Measurements from ENCODE around the gene HIGD2A. TPM values are rescaled to one million over a fixed set of nuclear protein-coding genes. Genes with fewer than 3 reads are reported as not detected.

Gene HIGD2A
- total RNA-seq, 1 donor from 2014 or later = 119 TPM

- no peak for DNase-seq (ENCODE audit: extremely low read depth, low read depth, low spot score)
Observed at GRCh38 chr5:176368726-176369125, 19.8 kb upstream of the HIGD2A start.

- DNase-seq (ENCODE audit: extremely low read depth, low read depth, low spot score) = no peak
Observed at GRCh38 chr5:176369934-176370711, 18.4 kb upstream of the HIGD2A start.

GRCh38 chr5:176371621-176372539 lies 16.7 kb upstream of the HIGD2A start:
- no peak for DNase-seq (ENCODE audit: extremely low read depth, low read depth, low spot score)

- DNase-seq (ENCODE audit: extremely low read depth, low read depth, low spot score) = no peak
Observed at GRCh38 chr5:176373100-176373818, 15.3 kb upstream of the HIGD2A start.

GRCh38 chr5:176379881-176380280 lies 8.7 kb upstream of the HIGD2A start:
- DNase-seq (ENCODE audit: extremely low read depth, low read depth, low spot score) = no peak

GRCh38 chr5:176381423-176381822 lies 7.1 kb upstream of the HIGD2A start:
- DNase-seq (ENCODE audit: extremely low read depth, low read depth, low spot score) = no peak

GRCh38 chr5:176381979-176382378 lies 6.6 kb upstream of the HIGD2A start:
- no peak for DNase-seq (ENCODE audit: extremely low read depth, low read depth, low spot score)

GRCh38 chr5:176382721-176383120 lies 5.8 kb upstream of the HIGD2A start:
- DNase-seq (ENCODE audit: extremely low read depth, low read depth, low spot score) = no peak

- DNase-seq (ENCODE audit: extremely low read depth, low read depth, low spot score) = no peak
Observed at GRCh38 chr5:176383248-176383905, 5.2 kb upstream of the HIGD2A start.

GRCh38 chr5:176383961-176384360 lies 4.6 kb upstream of the HIGD2A start:
- DNase-seq (ENCODE audit: extremely low read depth, low read depth, low spot score) = no peak

GRCh38 chr5:176384366-176384930 lies 4.1 kb upstream of the HIGD2A start:
- DNase-seq (ENCODE audit: extremely low read depth, low read depth, low spot score) = no peak

- no peak for DNase-seq (ENCODE audit: extremely low read depth, low read depth, low spot score)
Observed at GRCh38 chr5:176384991-176385390, 3.6 kb upstream of the HIGD2A start.

- no peak for DNase-seq (ENCODE audit: extremely low read depth, low read depth, low spot score)
Observed at GRCh38 chr5:176386491-176386890, 2.1 kb upstream of the HIGD2A start.

- DNase-seq (ENCODE audit: extremely low read depth, low read depth, low spot score) = no peak
Observed at GRCh38 chr5:176387384-176387925, 1.1 kb upstream of the HIGD2A start.

GRCh38 chr5:176388003-176388443 lies 528 bp upstream of the HIGD2A start:
- DNase-seq (ENCODE audit: extremely low read depth, low read depth, low spot score) = no peak

- peak; percentile 20 for DNase-seq (ENCODE audit: extremely low read depth, low read depth, low spot score)
Observed at GRCh38 chr5:176389135-176390123, 878 bp downstream of the HIGD2A start.

GRCh38 chr5:176391479-176391878 lies 2.9 kb downstream of the HIGD2A start:
- no peak for DNase-seq (ENCODE audit: extremely low read depth, low read depth, low spot score)

- DNase-seq (ENCODE audit: extremely low read depth, low read depth, low spot score) = no peak
Observed at GRCh38 chr5:176391999-176392398, 3.4 kb downstream of the HIGD2A start.

GRCh38 chr5:176392526-176392925 lies 4.0 kb downstream of the HIGD2A start:
- DNase-seq (ENCODE audit: extremely low read depth, low read depth, low spot score) = no peak
